ACC112 (cell line): ENCODE results near the gene ACKR4.
"Not testable (repeated sequence)": the region's sequence is repeated elsewhere in the genome, so short reads cannot be mapped to it uniquely, and the experiment has no call there.

Source experiments
- H2AFZ ChIP-seq: fragments of 200-600 bp; sonication (generic); one replicate; pipeline ENCODE4 v1.6.0; 2017; ENCODE audit warnings: antibody characterized with exemption, low read length; ENCODE audit not compliant: unreplicated experiment
- H3K27ac ChIP-seq: fragments of 200-600 bp; sonication (generic); 2 replicates; pipeline ENCODE4 v1.5.1; 2014; ENCODE audit warnings: low read depth, mild to moderate bottlenecking, antibody characterized with exemption, low read length, moderate library complexity
- H3K27me3 ChIP-seq: fragments of 200-600 bp; sonication (generic); 2 replicates; pipeline ENCODE4 v1.6.1; 2014; ENCODE audit warnings: mild to moderate bottlenecking, antibody characterized with exemption, low read length, moderate library complexity, mixed read lengths; ENCODE audit not compliant: insufficient read depth
- H3K36me3 ChIP-seq: fragments of 200-600 bp; sonication (generic); 2 replicates; pipeline ENCODE4 v1.6.1; 2016; ENCODE audit warnings: mild to moderate bottlenecking, antibody characterized with exemption, low read length, moderate library complexity, mixed read lengths; ENCODE audit not compliant: insufficient read depth
- H3K4me1 ChIP-seq: fragments of 200-600 bp; sonication (generic); one replicate; pipeline ENCODE4 v1.6.1; 2016; ENCODE audit warnings: low read length, mixed read lengths; ENCODE audit not compliant: insufficient read depth, unreplicated experiment, control insufficient read depth
- H3K4me3 ChIP-seq: fragments of 200-600 bp; sonication (generic); 2 replicates; pipeline ENCODE4 v1.5.1; 2014; ENCODE audit warnings: mild to moderate bottlenecking, low read depth, low read length
- H3K79me2 ChIP-seq: fragments of 200-600 bp; sonication (generic); one replicate; pipeline ENCODE4 v1.6.0; 2016; ENCODE audit warnings: low read length; ENCODE audit not compliant: control insufficient read depth, unreplicated experiment, insufficient read depth

ACKR4 gene

DNA sequence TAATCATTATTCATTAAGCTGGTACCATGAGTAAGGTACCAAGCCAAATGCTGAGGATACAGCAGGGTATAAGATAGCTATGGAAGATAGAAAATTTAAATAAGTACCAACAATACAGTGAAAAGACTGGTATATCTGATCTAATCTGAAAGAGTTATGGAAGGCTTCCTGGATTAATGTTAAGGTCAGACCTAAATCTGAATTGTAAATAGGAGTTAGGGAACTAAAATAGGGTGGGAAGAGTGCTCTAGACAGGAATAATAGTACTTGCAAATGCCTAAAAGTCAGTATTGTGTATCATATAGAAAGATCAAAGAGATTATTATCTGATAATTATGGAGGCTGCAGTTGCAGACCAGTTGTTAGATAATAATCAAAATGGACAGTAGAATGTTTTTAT, 2.6 kb upstream of the ACKR4 start:
- Histone ChIP-seq H3K27ac (peak overlapping the region; percentile 95), H3K4me1 (peaks cover 35% of the 10 kb centered on the region), H3K36me3 (peaks cover 3% of the 10 kb centered on the region; the same call in 1 of the 2 replicates), H3K27me3 (no peaks in the 10 kb centered on the region), H3K79me2 (peaks cover 2% of the 10 kb centered on the region), H3K4me3 (no peak overlapping the region), H2AFZ (peak overlapping the region; percentile 87)

DNA sequence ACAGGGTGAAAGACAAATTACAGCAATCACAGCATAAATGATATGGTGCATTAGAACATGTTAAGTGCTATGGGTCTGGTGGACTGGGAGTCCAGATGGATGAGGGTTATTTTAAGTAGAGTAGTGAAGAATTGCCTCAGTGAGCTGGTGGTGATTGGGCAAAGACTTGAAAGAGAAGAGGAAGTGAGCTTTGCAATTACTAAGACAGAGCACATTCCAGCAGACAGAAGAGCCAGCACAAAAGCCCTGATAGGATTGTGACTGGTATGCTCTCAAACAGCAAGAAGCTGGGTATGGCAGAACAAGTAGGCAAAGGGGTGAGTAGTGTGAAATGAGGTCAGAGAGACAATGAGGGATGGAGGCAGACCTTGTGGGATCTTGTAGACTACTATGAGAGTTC, 2.1 kb upstream of the ACKR4 start:
- Histone ChIP-seq H3K27me3 (no peaks in the 10 kb centered on the region), H3K79me2 (peaks cover 2% of the 10 kb centered on the region), H3K4me1 (peaks cover 35% of the 10 kb centered on the region), H3K4me3 (no peak overlapping the region), H3K36me3 (peaks cover 3% of the 10 kb centered on the region; the same call in 1 of the 2 replicates), H2AFZ (no peak overlapping the region), H3K27ac (peak overlapping the region; percentile 95; the same call in 1 of the 2 replicates)

DNA sequence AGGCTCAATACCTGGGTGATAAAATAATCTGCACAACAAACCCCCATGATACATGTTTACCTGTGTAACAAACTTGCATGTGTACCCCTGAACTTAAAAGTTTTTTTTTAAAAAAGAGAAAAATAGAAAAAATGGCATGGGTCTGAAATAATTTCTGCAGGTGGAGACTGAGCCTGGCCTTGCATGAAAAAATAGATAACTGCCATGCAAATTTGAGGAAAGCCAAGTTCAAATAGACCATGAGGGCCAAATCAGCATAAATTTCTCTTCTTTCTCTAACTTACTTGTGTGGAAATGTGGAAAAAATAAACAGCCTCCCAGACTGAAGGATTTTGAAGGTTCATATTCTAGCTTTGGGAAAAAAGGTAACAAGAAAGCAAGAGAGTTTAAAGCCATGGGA, 744 bp upstream of the ACKR4 start:
- H3K27ac ChIP-seq, result no peak overlapping the region
- no peak overlapping the region for H2AFZ ChIP-seq
- no peak overlapping the region for H3K4me3 ChIP-seq
- H3K4me1 ChIP-seq, result peaks cover 35% of the 10 kb centered on the region
- no peaks in the 10 kb centered on the region for H3K27me3 ChIP-seq
- peaks cover 3% of the 10 kb centered on the region; the same call in 1 of the 2 replicates for H3K36me3 ChIP-seq
- H3K79me2 ChIP-seq, result peaks cover 2% of the 10 kb centered on the region

DNA sequence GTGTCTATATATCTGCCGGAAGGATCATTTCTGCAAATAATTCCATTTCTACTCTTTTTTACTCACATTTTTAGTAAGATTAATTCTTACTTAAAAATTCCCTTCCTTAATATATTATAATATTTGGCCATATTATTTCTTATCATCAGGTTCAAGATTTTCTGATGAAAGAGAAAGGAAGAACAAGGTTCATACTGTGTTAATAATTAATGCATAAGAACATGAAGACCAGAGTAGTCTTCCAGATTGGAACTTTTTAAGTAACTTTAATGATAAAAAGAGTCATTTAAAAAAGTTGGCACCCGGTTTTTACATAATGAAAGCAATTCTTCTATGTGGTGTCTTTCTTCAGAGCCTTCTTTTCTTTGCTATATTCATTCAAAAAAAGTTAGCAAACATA, 590 bp downstream of the ACKR4 start:
- H3K27ac ChIP-seq, result no peak overlapping the region
- no peak overlapping the region for H2AFZ ChIP-seq
- H3K4me3 ChIP-seq, result peak overlapping the region; percentile 69

DNA sequence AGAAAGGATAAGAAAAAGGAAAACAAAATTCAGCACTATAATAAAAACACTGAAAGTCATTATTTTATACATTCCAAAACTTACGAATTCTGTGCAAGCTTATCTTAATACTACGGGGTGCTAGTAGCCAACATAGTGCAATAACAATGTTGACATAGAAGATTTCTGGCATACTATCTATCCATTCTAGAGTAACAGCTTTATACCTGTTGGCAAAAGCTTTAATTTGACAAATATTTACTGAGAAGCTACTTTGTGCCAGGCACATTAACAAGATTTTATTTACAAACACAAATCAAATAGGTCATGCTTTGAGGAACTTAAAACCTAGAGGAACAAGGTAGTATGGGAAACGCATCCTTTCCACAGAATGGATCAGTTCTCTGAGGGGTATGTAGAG, 1.1 kb downstream of the ACKR4 start:
- Histone ChIP-seq H3K79me2 (peaks cover 2% of the 10 kb centered on the region), H3K4me3 (peak overlapping the region; percentile 69), H3K27me3 (no peaks in the 10 kb centered on the region), H3K27ac (no peak overlapping the region), H3K4me1 (peaks cover 32% of the 10 kb centered on the region), H2AFZ (peak overlapping the region; percentile 56), H3K36me3 (peaks cover 11% of the 10 kb centered on the region; the same call in 1 of the 2 replicates)

More for the DNA sequence above, 590 bp downstream of the ACKR4 start:
- peaks cover 2% of the 10 kb centered on the region for H3K79me2 ChIP-seq
- H3K36me3 ChIP-seq, result peaks cover 6% of the 10 kb centered on the region; the same call in 1 of the 2 replicates
- peaks cover 35% of the 10 kb centered on the region for H3K4me1 ChIP-seq
- H3K27me3 ChIP-seq, result no peaks in the 10 kb centered on the region

DNA sequence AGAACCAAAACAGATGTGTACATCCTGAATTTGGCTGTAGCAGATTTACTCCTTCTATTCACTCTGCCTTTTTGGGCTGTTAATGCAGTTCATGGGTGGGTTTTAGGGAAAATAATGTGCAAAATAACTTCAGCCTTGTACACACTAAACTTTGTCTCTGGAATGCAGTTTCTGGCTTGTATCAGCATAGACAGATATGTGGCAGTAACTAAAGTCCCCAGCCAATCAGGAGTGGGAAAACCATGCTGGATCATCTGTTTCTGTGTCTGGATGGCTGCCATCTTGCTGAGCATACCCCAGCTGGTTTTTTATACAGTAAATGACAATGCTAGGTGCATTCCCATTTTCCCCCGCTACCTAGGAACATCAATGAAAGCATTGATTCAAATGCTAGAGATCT, 3.5 kb downstream of the ACKR4 start:
- H3K4me3 ChIP-seq, H2AFZ ChIP-seq, H3K27ac ChIP-seq, H3K79me2 ChIP-seq, H3K27me3 ChIP-seq: not testable (repeated sequence)
- Histone ChIP-seq H3K4me1 (peaks cover 12% of the 10 kb centered on the region), H3K36me3 (peaks cover 23% of the 10 kb centered on the region; the same call in 1 of the 2 replicates)

DNA sequence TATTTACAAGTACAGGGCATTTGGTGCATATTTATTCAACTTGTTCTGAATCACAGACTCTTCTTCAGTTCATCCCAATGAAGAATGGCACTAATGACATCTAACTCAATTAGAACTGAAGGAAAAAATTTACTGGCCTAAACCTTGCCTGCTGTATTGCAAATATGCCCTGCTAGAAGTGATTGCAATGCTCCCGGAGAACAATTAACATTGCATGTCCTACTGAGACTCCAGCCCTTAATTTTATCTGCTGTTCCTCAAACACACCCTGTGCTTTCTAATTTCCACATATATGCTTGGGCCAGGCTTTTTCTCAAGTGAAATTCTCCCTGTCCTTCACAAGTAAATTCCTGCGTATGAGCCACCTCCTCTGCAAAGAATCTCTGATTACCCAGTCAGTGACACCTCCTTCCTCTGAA, 8.3 kb downstream of the ACKR4 start:
- Histone ChIP-seq H3K79me2 (no peaks in the 10 kb centered on the region), H3K4me1 (peaks cover 12% of the 10 kb centered on the region), H3K4me3 (no peak overlapping the region), H3K27ac (no peak overlapping the region), H2AFZ (no peak overlapping the region), H3K27me3 (no peaks in the 10 kb centered on the region), H3K36me3 (peaks cover 20% of the 10 kb centered on the region; the same call in 1 of the 2 replicates)

DNA sequence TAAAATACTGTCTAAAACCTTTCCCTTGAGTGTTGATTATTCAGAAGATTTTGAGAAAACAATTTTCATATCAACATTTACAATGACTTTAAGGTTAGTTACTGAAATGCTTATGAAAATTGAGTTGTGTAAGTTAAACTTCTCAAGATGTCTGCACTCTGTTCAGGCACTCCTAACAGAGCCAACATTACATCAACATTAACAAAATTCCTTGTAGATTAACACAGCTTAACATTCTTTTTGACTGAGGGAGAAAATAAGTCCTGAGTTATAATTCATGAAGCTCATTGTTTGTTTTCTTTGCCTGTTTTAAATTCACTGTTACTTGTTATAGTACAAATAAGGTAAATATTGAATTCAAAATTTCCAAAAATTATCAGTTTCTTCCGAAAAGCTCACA, 9.0 kb downstream of the ACKR4 start:
- no peaks in the 10 kb centered on the region for H3K79me2 ChIP-seq
- no peak overlapping the region for H2AFZ ChIP-seq
- no peaks in the 10 kb centered on the region for H3K27me3 ChIP-seq
- no peak overlapping the region for H3K27ac ChIP-seq
- no peak overlapping the region for H3K4me3 ChIP-seq
- H3K36me3 ChIP-seq, result peaks cover 20% of the 10 kb centered on the region; the same call in 1 of the 2 replicates
- H3K4me1 ChIP-seq, result peaks cover 12% of the 10 kb centered on the region

DNA sequence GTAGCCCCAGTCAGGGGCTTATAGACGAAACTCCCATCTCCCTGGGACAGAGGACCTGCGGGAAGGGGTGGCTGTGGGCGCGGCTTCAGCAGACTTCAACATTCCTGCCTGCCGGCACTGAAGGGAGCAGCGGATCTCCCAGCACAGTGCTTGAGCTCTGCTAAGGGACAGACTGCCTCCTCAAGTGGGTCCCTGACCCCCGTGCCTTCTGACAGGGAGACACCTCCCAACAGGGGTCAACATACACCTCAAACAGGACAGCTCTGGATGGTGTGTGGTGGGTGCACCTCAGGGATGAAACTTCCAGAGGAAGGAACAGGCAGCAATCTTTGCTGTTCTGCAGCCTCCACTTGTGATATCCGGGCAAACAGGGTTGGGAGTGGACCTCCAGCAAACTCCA, 9.6 kb downstream of the ACKR4 start:
- H3K27ac ChIP-seq, H3K4me3 ChIP-seq, H3K79me2 ChIP-seq, H2AFZ ChIP-seq, H3K27me3 ChIP-seq: not testable (repeated sequence)
- H3K36me3 ChIP-seq, result peaks cover 20% of the 10 kb centered on the region; the same call in 1 of the 2 replicates
- peaks cover 12% of the 10 kb centered on the region for H3K4me1 ChIP-seq

DNA sequence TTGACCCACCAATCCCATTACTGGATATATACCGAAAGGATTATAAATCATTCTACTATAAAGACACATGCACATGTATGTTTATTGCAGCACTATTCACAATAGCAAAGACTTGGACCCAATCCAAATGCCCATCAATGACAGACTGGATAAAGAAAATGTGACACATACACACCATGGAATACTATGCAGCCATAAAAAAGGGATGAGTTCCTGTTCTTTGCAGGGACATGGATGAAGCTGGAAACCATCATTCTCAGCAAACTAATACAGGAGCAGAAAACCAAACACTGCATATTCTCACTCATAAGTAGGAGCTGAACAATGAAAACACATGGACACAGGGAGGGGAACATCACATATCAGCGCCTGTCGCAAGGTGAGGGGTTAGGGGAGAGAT, 18.2 kb downstream of the ACKR4 start:
- not testable (repeated sequence) for H3K27ac ChIP-seq, H3K79me2 ChIP-seq, H2AFZ ChIP-seq, H3K4me3 ChIP-seq, H3K4me1 ChIP-seq, H3K27me3 ChIP-seq
- peaks cover 15% of the 10 kb centered on the region for H3K36me3 ChIP-seq

DNA sequence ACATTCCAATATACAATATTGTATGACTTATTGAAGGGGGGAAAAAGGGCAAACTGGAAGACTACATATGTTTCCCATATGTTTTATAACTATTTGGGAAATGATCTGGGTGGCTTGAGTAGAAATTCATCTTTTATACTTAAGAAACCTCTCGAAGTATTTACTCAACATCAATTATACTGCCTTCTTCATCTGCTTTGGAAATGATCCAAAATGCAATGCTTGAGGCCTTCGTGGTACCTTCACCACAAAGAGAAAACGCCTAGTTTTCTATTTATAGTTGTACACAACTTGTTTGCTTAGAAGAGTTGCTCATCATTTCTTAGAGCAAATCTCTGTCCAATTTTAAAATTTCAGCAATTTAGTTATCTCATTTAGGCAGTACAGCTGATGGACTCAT, 18.8 kb downstream of the ACKR4 start:
- H3K4me1 ChIP-seq, result no peaks in the 10 kb centered on the region
- no peaks in the 10 kb centered on the region for H3K79me2 ChIP-seq
- H3K36me3 ChIP-seq, result peaks cover 17% of the 10 kb centered on the region
- no peaks in the 10 kb centered on the region for H3K27me3 ChIP-seq
- no peak overlapping the region for H2AFZ ChIP-seq
- H3K4me3 ChIP-seq, result no peak overlapping the region
- H3K27ac ChIP-seq, result no peak overlapping the region
